Measurements from ENCODE around the gene RBM15.
A peak's percentile ranks its signal among the peaks of the same experiment; 100 is the strongest.

RBM15 gene

DNA sequence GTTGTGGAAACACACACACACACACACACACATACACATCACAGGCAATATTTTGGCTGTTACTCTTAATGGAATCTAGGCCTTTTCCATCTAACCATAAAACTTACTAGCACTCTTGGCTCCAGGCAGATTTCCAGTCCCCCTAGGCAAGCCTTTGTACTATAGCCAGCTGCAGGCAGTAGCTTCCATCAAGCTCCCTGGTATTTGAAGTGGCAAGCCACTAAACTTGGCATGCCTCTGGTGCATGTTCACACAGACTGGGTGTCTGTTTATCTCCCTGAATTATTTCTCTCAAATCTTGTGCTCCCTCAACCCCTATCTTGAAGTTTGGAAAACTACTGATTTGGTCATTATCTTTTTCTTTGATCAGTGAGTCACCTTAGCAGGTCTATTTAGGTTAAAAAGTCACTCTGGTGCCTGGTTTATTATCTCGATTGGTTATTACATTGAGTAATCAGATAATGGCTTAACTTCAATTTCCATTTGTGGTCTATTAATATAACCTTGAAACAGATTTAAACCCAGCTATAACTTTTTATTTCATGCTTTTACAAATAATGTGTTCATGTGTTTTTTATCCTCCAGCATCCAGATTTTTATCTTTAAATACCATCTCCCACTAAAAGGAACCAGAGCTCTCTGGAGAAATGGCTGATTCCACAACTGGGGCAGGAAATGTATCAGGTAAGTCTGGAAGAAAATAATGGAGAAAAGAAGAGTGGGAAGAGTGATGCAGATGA, 2.7 kb upstream of the RBM15 start:
- no peak for TF ChIP-seq ZNF274 (IDR thresholded peaks at IDR 0.05; ENCODE audit: low read depth, low read length)
- no peak overlapping the region for H3K4me3 ChIP-seq (ENCODE audit: low read length)

DNA sequence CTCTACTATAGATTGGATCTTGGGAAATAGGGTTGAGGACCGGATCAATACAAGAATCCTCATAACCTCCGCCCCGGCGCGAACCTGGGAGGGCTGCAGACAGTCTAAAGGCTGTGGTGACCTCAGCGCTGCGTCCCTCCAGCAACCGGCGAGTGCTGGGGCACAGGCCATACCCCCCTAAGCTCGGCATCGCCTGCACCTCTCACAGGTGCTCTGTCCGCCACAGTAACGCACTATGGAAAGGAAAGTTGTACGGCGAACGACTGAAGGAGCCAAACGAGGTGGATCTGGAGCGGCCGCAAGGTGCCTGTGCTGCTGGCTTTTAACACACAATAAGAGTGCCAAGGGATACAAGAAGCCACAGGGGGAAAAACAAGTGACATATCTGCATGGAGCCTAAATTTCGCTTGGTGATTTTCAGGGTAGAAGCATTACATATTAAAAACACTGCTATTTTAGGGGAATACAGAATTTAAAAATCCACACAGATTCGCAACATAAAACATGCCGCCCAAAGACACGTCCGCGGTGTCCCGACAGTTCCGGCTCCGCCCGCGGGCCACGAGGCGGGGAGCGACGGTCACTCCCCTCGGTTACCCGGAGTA, 1.4 kb upstream of the RBM15 start:
- H3K4me3 ChIP-seq (ENCODE audit: low read length): peak overlapping the region; percentile 98
- no peak for TF ChIP-seq ZNF274 (IDR thresholded peaks at IDR 0.05; ENCODE audit: low read depth, low read length)

GRCh38 chr1:110338309-110338885, 780 bp upstream of the RBM15 start:
- peak overlapping the region; percentile 98 for H3K4me3 ChIP-seq (ENCODE audit: low read length)
- no peak for TF ChIP-seq ZNF274 (IDR thresholded peaks at IDR 0.05; ENCODE audit: low read depth, low read length)

GRCh38 chr1:110339407-110340206, 430 bp downstream of the RBM15 start:
- no peak for TF ChIP-seq ZNF274 (IDR thresholded peaks at IDR 0.05; ENCODE audit: low read depth, low read length)
- H3K4me3 ChIP-seq (ENCODE audit: low read length): peak overlapping the region; percentile 88

DNA sequence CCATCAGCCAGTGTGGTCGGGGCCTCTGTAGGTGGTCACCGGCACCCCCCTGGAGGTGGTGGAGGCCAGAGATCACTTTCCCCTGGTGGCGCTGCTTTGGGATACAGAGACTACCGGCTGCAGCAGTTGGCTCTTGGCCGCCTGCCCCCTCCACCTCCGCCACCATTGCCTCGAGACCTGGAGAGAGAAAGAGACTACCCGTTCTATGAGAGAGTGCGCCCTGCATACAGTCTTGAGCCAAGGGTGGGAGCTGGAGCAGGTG, 961 bp downstream of the RBM15 start:
- TF ChIP-seq ZNF274 (IDR thresholded peaks at IDR 0.05; ENCODE audit: low read depth, low read length): no peak

DNA sequence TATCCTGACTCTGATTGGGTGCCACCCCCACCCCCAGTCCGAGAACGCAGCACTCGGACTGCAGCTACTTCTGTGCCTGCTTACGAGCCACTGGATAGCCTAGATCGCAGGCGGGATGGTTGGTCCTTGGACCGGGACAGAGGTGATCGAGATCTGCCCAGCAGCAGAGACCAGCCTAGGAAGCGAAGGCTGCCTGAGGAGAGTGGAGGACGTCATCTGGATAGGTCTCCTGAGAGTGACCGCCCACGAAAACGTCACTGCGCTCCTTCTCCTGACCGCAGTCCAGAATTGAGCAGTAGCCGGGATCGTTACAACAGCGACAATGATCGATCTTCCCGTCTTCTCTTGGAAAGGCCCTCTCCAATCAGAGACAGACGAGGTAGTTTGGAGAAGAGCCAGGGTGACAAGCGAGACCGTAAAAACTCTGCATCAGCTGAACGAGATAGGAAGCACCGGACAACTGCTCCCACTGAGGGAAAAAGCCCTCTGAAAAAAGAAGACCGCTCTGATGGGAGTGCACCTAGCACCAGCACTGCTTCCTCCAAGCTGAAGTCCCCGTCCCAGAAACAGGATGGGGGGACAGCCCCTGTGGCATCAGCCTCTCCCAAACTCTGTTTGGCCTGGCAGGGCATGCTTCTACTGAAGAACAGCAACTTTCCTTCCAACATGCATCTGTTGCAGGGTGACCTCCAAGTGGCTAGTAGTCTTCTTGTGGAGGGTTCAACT, 2.1 kb downstream of the RBM15 start:
- no peak for TF ChIP-seq ZNF274 (IDR thresholded peaks at IDR 0.05; ENCODE audit: low read depth, low read length)
- peak overlapping the region; percentile 25; the same call in 1 of the 2 replicates for H3K4me3 ChIP-seq (ENCODE audit: low read length)

More for the DNA sequence above, 961 bp downstream of the RBM15 start:
- H3K4me3 ChIP-seq (ENCODE audit: low read length): peak overlapping the region; percentile 88

- no peak for TF ChIP-seq ZNF274 (IDR thresholded peaks at IDR 0.05; ENCODE audit: low read depth, low read length)
- peak overlapping the region; percentile 25 for H3K4me3 ChIP-seq (ENCODE audit: low read length)
These were observed 2.7 kb downstream of the RBM15 start for GRCh38 chr1:110341872-110342331.

GRCh38 chr1:110343249-110343648, 4.1 kb downstream of the RBM15 start:
- no peak for TF ChIP-seq ZNF274 (IDR thresholded peaks at IDR 0.05; ENCODE audit: low read depth, low read length)
- H3K4me3 ChIP-seq (ENCODE audit: low read length): no peak overlapping the region; the same call in 1 of the 2 replicates

DNA sequence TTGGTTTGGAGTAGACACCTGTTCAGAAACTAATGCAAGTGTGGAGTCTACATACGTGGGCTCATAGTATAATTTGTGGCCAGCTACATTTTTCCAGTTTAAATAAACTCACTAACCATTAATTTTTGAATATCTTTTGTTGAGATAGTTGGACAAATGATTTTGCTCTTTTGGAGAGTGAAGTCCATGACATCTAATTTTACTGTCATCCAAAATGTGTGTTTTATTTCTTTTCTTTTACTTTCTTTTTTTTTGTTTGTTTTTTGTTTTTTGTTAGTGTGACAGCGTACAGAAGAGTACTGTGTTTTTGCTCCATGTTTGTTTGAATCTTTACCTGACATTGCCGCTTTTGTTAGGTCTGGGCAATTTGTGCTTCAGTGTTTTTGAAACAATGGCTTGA, 5.0 kb downstream of the RBM15 start:
- no peak for TF ChIP-seq ZNF274 (IDR thresholded peaks at IDR 0.05; ENCODE audit: low read depth, low read length)
- H3K4me3 ChIP-seq (ENCODE audit: low read length): no peak overlapping the region; the same call in 1 of the 2 replicates

- H3K4me3 ChIP-seq (ENCODE audit: low read length): no peak overlapping the region
- TF ChIP-seq ZNF274 (IDR thresholded peaks at IDR 0.05; ENCODE audit: low read depth, low read length): no peak
These were observed 6.3 kb downstream of the RBM15 start for GRCh38 chr1:110345480-110345879.

DNA sequence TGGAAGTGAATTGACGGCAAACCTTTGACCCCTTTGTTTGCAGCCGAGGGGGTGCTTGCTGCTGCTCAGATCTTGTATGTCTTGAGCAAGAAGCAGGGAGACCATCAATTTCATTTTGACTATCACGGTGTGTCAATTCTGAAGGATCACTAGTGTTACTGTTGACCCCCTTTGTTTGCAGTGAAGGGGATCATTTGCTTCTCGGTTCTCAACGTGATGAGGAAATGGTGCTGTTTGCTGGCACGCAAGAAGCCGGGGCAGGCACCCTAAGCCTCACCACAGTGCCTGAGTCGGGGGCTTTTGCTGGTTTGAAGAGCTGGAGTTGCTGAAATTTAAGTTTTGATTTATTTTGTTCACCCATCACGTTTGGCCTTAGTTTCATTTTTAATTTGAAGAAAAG, 7.5 kb downstream of the RBM15 start:
- H3K4me3 ChIP-seq (ENCODE audit: low read length): no peak overlapping the region
- no peak for TF ChIP-seq ZNF274 (IDR thresholded peaks at IDR 0.05; ENCODE audit: low read depth, low read length)

DNA sequence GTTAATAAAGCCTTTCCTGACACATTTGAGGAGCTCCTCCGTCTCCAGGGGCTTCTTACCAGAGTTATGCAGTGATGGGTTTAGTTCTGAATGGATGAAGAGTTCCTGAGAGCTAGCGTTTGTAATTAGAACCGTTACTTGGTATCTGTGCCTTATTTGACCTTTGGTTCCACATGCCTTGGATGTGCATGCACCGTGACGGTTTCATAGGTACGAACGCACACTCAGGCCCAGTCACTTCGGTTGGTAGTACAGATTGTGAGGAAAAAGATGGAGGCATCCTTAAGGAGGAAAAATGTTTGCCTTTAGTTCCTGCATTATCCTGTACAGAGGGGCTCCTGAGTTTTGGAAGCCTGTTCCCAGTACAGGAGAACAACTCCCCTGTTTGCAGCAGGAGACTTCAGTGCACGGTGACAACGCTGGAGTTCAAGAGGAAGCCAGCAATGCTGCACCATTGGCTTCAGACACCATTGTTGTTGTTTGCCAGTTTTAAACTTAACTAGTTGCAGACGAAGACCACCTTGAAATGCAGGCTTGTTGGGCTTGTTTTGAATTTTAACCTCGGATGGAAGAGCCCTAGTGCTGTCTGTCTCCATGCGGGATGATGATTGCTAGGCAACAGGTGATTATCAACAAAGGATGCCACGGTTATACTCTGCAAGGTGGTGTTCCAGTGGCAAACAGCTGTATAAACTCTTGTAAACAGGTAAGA, 8.2 kb downstream of the RBM15 start:
- no peak for TF ChIP-seq ZNF274 (IDR thresholded peaks at IDR 0.05; ENCODE audit: low read depth, low read length)
- H3K4me3 ChIP-seq (ENCODE audit: low read length): no peak overlapping the region

- TF ChIP-seq ZNF274 (IDR thresholded peaks at IDR 0.05; ENCODE audit: low read depth, low read length): no peak
- H3K4me3 ChIP-seq (ENCODE audit: low read length): no peak overlapping the region; the same call in 1 of the 2 replicates
These were observed 8.9 kb downstream of the RBM15 start for GRCh38 chr1:110348050-110348449.
